Measurements from ENCODE around the gene GLI2.

DNA sequence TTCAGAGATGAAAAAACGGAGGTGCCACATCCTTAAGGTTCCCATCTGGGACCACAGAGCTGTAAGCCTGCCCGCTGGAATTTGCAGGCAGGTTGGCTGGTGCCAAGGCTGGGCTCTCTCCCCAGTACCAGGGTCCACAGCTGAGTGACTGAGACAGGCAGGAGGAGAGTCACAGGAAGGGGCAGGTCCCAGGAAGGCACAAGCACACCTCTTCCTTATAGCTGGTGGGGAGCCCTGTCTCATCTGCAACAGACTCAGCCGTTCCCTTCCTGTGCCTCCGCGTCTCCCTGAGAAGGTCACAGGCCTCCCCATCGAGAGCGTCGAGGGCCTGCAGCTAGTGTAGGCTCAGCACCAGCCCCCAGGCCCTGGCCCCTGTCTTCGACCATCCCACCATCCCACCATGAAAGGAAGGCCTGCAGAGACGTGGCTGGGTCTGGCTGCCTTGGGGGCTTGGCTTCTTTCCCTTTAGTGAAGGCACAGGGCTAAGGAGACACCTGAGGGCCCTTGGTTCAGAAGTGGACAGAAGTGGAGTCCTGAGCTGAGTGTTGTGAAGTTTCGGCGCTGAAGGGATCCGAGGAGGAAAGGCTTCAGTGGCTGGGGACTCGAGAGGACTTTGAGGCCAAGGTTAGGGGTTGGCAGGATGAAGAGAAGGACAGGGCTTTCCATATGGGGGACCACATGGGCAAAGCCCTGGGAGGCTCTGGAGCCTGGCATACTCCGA lies 26.8 kb downstream of the GLI2 start:
- TF ChIP-seq ZNF274 (IDR thresholded peaks at IDR 0.05; ENCODE audit: low read depth, low read length) (no peak), SUZ12 (IDR thresholded peaks at IDR 0.05; ENCODE audit: extremely low read depth, insufficient read depth, insufficient read length) (no peak), YY1 (IDR thresholded peaks at IDR 0.05; ENCODE audit: insufficient read depth, insufficient read length) (no peak)
